ENCODE results near the gene DEDD2. TPM values are rescaled to one million over a fixed set of nuclear protein-coding genes. Genes with fewer than 3 reads are reported as not detected.

The DEDD2 gene
- total and polyA plus RNA-seq, 2 donors (not counting 3 experiments of a cell fraction or from before 2014, with no cell fraction given), result 19.5 to 34.8 TPM

GRCh38 chr19:42202290-42202880, 15.1 kb downstream of the DEDD2 start:
- ChIA-PET CTCF (interaction anchor here (1.0 kb wide), 1 partner anchor 79 kb away, joined by 3 read pairs; no protein-coding TSS in a partner anchor), POLR2A (no interaction called here)
- no peaks in the 10 kb centered on the region for H4K20me1 ChIP-seq (replicated peaks; ENCODE audit: control insufficient read depth, extremely low read depth, insufficient read depth, low read length)
- H3K36me3 ChIP-seq (ENCODE audit: control insufficient read depth in 2 of 2, extremely low read depth in 1 of 2, insufficient read depth in 2 of 2, low read length in 2 of 2), result peaks cover 3 to 52% of the 10 kb centered on the region in 2 experiments
- FAIRE-seq, result no peak
- no peaks in the 10 kb centered on the region for H3K27me3 ChIP-seq (ENCODE audit: control insufficient read depth in 2 of 2, insufficient read depth in 2 of 2, low read length in 2 of 2)
- H3K9ac ChIP-seq (replicated peaks; ENCODE audit: extremely low read depth, insufficient read depth, low read length), result no peak overlapping the region
- H3K4me2 ChIP-seq (ENCODE audit: insufficient read depth, low read length), result no peak overlapping the region
- DNase-seq (ENCODE audit: low read depth, low spot score), result no peak
- H2AFZ ChIP-seq (ENCODE audit: low read depth, low read length), result no peak overlapping the region
- no peaks in the 10 kb centered on the region for H3K79me2 ChIP-seq (ENCODE audit: control insufficient read depth, insufficient read depth, low read length)
- no peak overlapping the region for H3K4me3 ChIP-seq (replicated peaks in 1 of 3; ENCODE audit: insufficient read depth in 1 of 3, low read depth in 1 of 3, low read length in 3 of 3)
- intact Hi-C loops (cut with micrococcal nuclease) (no loop called here), dilution Hi-C loops (cut with MboI; ENCODE audit: extremely low pct_ligation_motif_present, low sequenced_read_pairs) (no loop called here)
- TF ChIP-seq FOS (IDR thresholded peaks at IDR 0.05; ENCODE audit: borderline replicate concordance, insufficient read depth, low read length) (no peak), EZH2 (IDR thresholded peaks at IDR 0.05; ENCODE audit: borderline replicate concordance, low read depth, low read length, severe bottlenecking) (no peak), POLR2A (IDR thresholded peaks at IDR 0.05; ENCODE audit: low read depth, low read length) (no peak), MYC (IDR thresholded peaks at IDR 0.05; ENCODE audit: low read depth, low read length) (no peak), GATA2 (IDR thresholded peaks at IDR 0.05; ENCODE audit: insufficient read depth, insufficient read length, low read depth, low read length) (no peak), POLR2AphosphoS5 (IDR thresholded peaks at IDR 0.05; ENCODE audit: insufficient read depth, low read depth, low read length) (no peak), JUN (IDR thresholded peaks at IDR 0.05; ENCODE audit: borderline replicate concordance, insufficient read depth, insufficient read length, low read depth) (no peak)
- TF ChIP-seq, protein P1, sequence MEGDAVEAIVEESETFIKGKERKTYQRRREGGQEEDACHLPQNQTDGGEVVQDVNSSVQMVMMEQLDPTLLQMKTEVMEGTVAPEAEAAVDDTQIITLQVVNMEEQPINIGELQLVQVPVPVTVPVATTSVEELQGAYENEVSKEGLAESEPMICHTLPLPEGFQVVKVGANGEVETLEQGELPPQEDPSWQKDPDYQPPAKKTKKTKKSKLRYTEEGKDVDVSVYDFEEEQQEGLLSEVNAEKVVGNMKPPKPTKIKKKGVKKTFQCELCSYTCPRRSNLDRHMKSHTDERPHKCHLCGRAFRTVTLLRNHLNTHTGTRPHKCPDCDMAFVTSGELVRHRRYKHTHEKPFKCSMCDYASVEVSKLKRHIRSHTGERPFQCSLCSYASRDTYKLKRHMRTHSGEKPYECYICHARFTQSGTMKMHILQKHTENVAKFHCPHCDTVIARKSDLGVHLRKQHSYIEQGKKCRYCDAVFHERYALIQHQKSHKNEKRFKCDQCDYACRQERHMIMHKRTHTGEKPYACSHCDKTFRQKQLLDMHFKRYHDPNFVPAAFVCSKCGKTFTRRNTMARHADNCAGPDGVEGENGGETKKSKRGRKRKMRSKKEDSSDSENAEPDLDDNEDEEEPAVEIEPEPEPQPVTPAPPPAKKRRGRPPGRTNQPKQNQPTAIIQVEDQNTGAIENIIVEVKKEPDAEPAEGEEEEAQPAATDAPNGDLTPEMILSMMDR (IDR thresholded peaks at IDR 0.05; ENCODE audit: extremely low read depth in 1 of 2, insufficient read depth in 1 of 2, low read depth in 1 of 2, low read length in 2 of 2), result no peak
- TF ChIP-seq, protein P2, sequence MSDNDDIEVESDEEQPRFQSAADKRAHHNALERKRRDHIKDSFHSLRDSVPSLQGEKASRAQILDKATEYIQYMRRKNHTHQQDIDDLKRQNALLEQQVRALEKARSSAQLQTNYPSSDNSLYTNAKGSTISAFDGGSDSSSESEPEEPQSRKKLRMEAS (IDR thresholded peaks at IDR 0.05; ENCODE audit: insufficient read depth, insufficient read length), result no peak
- no TSS peak for BruUV-seq (replicated peaks)
- H3K27ac ChIP-seq (ENCODE audit: insufficient read depth, low read depth, low read length), result no peak overlapping the region
- no peaks in the 10 kb centered on the region for H3K9me1 ChIP-seq (replicated peaks; ENCODE audit: control insufficient read depth, extremely low read depth, insufficient read depth, low read length)
- no peaks in the 10 kb centered on the region for H3K9me3 ChIP-seq (replicated peaks; ENCODE audit: control insufficient read depth, insufficient read depth, low read length)
- H3K4me1 ChIP-seq (ENCODE audit: control insufficient read depth, extremely low read depth, insufficient read depth, low read length), result peaks cover 6% of the 10 kb centered on the region

Measured in endothelial cell of umbilical vein (primary cell).